ENCODE measurements around the gene C10orf90. TPM values are rescaled to one million over a fixed set of nuclear protein-coding genes. Genes with fewer than 3 reads are reported as not detected.

Gene C10orf90
- total and polyA plus RNA-seq, 4 donors = 0.05 to 0.25 TPM; not detected in 2

- TF ChIP-seq HNF4A (conservative IDR thresholded peaks at IDR 0.05) (no peak), RXRA (IDR thresholded peaks at IDR 0.05) (no peak), HNF4G (IDR thresholded peaks at IDR 0.05) (no peak), ZBTB33 (IDR thresholded peaks at IDR 0.05) (no peak), JUND (IDR thresholded peaks at IDR 0.05) (no peak), NR2F2 (IDR thresholded peaks at IDR 0.05) (no peak), GABPA (IDR thresholded peaks at IDR 0.05 in 1 of 2, conservative IDR thresholded peaks at IDR 0.05 in 1 of 2) (no peak), MAX (IDR thresholded peaks at IDR 0.05) (no peak), FOXA1 (IDR thresholded peaks at IDR 0.05) (no peak), EGR1 (IDR thresholded peaks at IDR 0.05; ENCODE audit: low read depth in 2 of 2) (no peak), FOXA2 (IDR thresholded peaks at IDR 0.05) (no peak), TAF1 (conservative IDR thresholded peaks at IDR 0.05) (no peak), ATF3 (IDR thresholded peaks at IDR 0.05) (no peak), YY1 (IDR thresholded peaks at IDR 0.05) (no peak), SP1 (IDR thresholded peaks at IDR 0.05) (no peak), RAD21 (IDR thresholded peaks at IDR 0.05) (no peak), CTCF (IDR thresholded peaks at IDR 0.05; ENCODE audit: low read depth, low read length, missing input control) (no peak), REST (IDR thresholded peaks at IDR 0.05) (no peak)
- no peak overlapping the region for H3K27ac ChIP-seq (ENCODE audit: low read depth in 1 of 2, low read length in 2 of 2)
- no peaks in the 10 kb centered on the region for H3K27me3 ChIP-seq (ENCODE audit: control insufficient read depth in 4 of 4, insufficient read depth in 4 of 4, low read length in 3 of 4)
- no peak overlapping the region for H3K9ac ChIP-seq (ENCODE audit: low read depth in 1 of 2, low read length in 2 of 2)
- no peak for DNase-seq (ENCODE audit: low spot score)
- 95% methylated on average over 6 of the region's 6 CpGs for WGBS
- H3K4me1 ChIP-seq (ENCODE audit: control insufficient read depth in 4 of 4, insufficient read depth in 4 of 4, low read length in 3 of 4) = no peaks in the 10 kb centered on the region
- no peaks in the 10 kb centered on the region for H3K9me3 ChIP-seq (ENCODE audit: control insufficient read depth in 4 of 4, low read length in 3 of 4)
- no peaks in the 10 kb centered on the region for H3K36me3 ChIP-seq (ENCODE audit: control insufficient read depth in 4 of 4, insufficient read depth in 3 of 4, low read depth in 1 of 4, low read length in 3 of 4)
- H3K4me3 ChIP-seq (ENCODE audit: low read depth in 1 of 3, low read length in 3 of 3) = no peak overlapping the region
Observed at GRCh38 chr10:126499744-126500143, 170.7 kb downstream of the C10orf90 start.

Data from liver (tissue), 9 donors.